Right renal pelvis (tissue), 4 donors: Measurements from ENCODE around the gene RELN. TPM values are rescaled to one million over a fixed set of nuclear protein-coding genes. Genes with fewer than 3 reads are reported as not detected.

ENCODE experiments used
- DNase-seq, 4 donors: peaks; one replicate each; pipeline ENCODE4 v3.0.0-alpha.2; 2013; ENCODE audit warnings: low read depth in 4 of 4, low spot score in 3 of 4, missing footprints in 1 of 4
- polyA plus RNA-seq, 4 donors: library from polyadenylated mRNA; unstranded; fragments of 120-200 nt; gene quantifications; one replicate each; pipeline ENCODE4 v1.2.1, GENCODE V29; 2013; ENCODE audit not compliant: insufficient read length in 4 of 4

The RELN gene
- polyA plus RNA-seq, 4 donors: 12.9 to 24.5 (median 18.7) TPM

DNA sequence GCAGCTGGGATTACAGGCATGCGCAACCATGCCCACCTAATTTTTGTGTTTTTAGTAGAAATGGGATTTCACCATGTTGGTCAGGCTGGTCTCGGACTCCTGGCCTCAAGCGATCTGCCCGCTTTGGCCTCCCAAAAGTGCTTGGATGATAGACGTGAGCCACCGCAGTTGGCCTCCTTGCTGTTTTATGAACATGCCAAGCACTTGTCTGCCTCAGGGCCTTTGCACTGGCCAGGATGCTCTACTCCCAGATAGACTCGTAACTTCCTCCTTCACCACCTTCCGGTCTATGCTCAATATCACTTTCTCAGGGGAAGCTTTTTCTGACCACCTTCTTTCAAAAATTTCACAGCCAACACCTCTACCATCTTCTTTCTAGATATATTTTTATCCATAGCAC, 549.8 kb downstream of the RELN start:
- no peak for DNase-seq

- no peak for DNase-seq
Measured at GRCh38 chr7:103437623-103438022, 551.8 kb downstream of the RELN start.

DNA sequence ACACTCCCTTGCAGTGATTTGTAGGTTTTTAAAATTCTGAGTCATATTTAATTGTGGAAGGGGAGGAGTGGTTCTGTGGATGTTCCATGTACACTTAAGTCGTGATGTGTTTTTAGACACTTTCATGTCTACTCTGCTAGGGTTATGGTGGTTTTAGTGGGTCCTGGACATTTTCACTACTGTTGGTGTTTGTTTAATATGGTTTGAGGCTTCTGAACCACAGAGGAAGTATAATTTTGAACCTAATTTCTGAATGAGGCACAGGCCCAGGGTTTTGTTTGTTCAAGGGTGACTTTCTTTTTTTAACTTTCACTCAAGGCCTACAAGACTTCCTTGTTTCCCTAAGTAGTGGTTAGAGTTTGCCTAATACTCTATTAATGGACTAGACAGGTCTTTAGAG, 556.7 kb downstream of the RELN start:
- no peak for DNase-seq

- no peak for DNase-seq
Measured at GRCh38 chr7:103425177-103425576, 564.3 kb downstream of the RELN start.

DNA sequence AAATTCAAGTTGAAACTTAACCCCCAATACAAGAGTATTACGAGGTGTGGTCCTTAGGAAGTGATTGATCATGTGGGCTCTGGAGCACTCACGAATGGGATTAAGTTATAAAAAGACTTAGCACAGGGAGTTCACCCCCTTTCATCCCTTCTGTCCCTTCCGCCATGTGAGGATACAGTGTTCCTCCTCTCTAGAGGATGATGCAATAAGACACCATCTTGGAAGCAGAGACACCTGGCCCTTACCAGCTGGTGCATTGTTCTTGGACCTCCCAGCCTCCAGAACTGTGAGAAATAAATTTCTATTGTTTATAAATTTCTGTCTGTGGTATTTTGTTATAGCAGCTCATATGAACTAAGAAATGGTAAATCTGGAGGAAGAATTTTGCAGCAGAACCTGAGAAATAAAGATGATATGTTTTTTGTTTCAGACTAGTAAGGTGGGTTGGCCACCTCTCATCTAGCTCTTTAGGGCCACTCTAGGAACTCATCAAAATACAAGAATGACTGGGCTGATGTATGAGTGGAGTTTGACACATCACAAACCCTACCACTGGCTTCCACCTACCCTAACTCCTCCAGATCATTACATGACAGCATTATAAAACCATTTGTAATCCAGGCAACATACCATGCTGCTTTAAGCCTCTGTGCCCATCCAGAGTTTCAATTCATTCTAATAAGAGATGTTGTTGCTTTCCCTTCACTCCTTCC, 565.8 kb downstream of the RELN start:
- DNase-seq: no peak

Other genes starting within 250 kb of the RELN start
- 10 to 100 TPM; 25.3 to 28.5 (median 28.0) TPM for gene ORC5, start 218.4 kb upstream of the RELN start, polyA plus RNA-seq